AG04449 (cell line): ENCODE data around the gene AFAP1.
A peak's percentile ranks its signal among the peaks of the same experiment; 100 is the strongest.

ENCODE experiments used
- CTCF ChIA-PET: fragments of 350-600 bp; formaldehyde crosslinking; extraction: SDS; loops from one replicate; lab custom pipeline; 2021; ENCODE audit warnings: antibody characterized with exemption; lab: Yijun Ruan, JAX
- POLR2A ChIA-PET: fragments of 400-600, 350-600 bp; formaldehyde crosslinking; extraction: SDS; loops from one replicate; lab custom pipeline; 2020; ENCODE audit warnings: antibody characterized with exemption, inconsistent platforms; lab: Yijun Ruan, JAX
- DNase-seq: peaks from one replicate; pipeline ENCODE4 v3.0.0-alpha.2; 2010; ENCODE audit warnings: low read depth, low spot score
- H3K4me3 ChIP-seq: 2 replicates; pipeline ENCODE4 v1.5.1; 2011; ENCODE audit warnings: low read depth, mild to moderate bottlenecking, control low read depth, low read length
- CTCF ChIP-seq: IDR thresholded peaks from one replicate; pipeline ENCODE4 v1.5.1; 2011; ENCODE audit warnings: mild to moderate bottlenecking, moderate library complexity, low read length, control low read depth, inconsistent platforms; ENCODE audit not compliant: insufficient read depth; ENCODE audit errors: missing control alignments

Gene AFAP1

GRCh38 chr4:7877176-7877575, 62.5 kb downstream of the AFAP1 start:
- ChIA-PET POLR2A (interaction anchor here (1.1 kb wide), 2 partner anchors 9 to 15 kb away, joined by 3 to 4 read pairs; no protein-coding TSS in a partner anchor), CTCF (interaction anchor here (1.0 to 4.8 kb wide), 11 partner anchors 8 to 110 kb away, joined by 3 to 28 read pairs (median 7); no protein-coding TSS in a partner anchor)
- no peak for TF ChIP-seq CTCF
- H3K4me3 ChIP-seq, result no peak overlapping the region
- DNase-seq, result no peak

- POLR2A ChIA-PET, result interaction anchor here (1.1 kb wide), 2 partner anchors 10 to 14 kb away, joined by 3 to 4 read pairs; no protein-coding TSS in a partner anchor
- CTCF ChIA-PET, result interaction anchor here (1.0 to 4.8 kb wide), 9 partner anchors 10 to 111 kb away, joined by 3 to 28 read pairs (median 8); no protein-coding TSS in a partner anchor
- DNase-seq, result no peak
Measured at GRCh38 chr4:7876201-7876875, 63.3 kb downstream of the AFAP1 start.

DNA sequence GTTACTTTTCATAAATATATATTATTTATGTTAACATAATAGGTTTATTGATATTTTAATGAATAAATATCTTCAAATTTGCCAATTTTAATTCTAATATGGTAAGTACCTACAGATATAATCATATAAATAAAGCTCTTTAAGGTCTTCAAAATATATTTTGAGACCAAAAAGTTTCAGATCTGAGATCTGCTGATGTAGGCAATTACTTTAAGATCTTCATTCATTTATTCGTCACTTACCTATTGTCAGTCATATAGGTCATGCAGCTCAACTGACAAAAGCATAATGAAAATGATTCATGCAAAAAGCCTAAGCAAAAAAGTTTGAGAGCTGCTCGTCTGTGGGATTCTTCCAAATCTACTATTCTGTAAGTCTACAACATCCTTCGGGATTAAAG, 64.8 kb downstream of the AFAP1 start:
- no peak for DNase-seq
- POLR2A ChIA-PET, result no interaction called here
- no peak overlapping the region for H3K4me3 ChIP-seq
- no peak for TF ChIP-seq CTCF
- CTCF ChIA-PET, result interaction anchor here (1.2 to 4.8 kb wide), 7 partner anchors 14 to 112 kb away, joined by 3 to 28 read pairs (median 4); no protein-coding TSS in a partner anchor

More at GRCh38 chr4:7876201-7876875, 63.3 kb downstream of the AFAP1 start:
- H3K4me3 ChIP-seq, result no peak overlapping the region; the same call in 1 of the 2 replicates
- TF ChIP-seq CTCF, result peak; percentile 61

DNA sequence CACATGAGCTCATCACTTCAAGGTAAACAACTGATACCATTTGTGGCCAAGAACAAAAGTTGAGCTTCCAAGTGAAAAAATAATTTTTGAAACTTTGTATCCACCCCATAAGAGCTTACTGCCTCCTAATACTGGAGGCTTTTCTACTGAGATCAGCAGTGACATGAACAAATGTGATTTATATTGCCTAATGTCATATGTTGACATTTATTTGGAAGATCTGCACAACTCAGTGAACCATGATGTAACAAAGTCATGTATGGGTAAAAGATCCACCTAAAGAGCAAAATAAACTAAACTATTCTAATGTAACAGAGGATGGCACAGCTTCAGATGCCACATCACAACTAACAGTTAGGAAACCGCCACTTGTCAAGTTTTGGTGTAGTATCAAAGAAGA, 65.8 kb downstream of the AFAP1 start:
- POLR2A ChIA-PET, result interaction anchor here (0.9 kb wide), 1 partner anchor 64 kb away, joined by 3 read pairs; no protein-coding TSS in a partner anchor
- no peak overlapping the region for H3K4me3 ChIP-seq
- DNase-seq, result no peak
- no peak for TF ChIP-seq CTCF
- CTCF ChIA-PET, result interaction anchor here (1.0 to 1.6 kb wide), 6 partner anchors 17 to 72 kb away, joined by 3 to 5 read pairs (median 3); no protein-coding TSS in a partner anchor

DNA sequence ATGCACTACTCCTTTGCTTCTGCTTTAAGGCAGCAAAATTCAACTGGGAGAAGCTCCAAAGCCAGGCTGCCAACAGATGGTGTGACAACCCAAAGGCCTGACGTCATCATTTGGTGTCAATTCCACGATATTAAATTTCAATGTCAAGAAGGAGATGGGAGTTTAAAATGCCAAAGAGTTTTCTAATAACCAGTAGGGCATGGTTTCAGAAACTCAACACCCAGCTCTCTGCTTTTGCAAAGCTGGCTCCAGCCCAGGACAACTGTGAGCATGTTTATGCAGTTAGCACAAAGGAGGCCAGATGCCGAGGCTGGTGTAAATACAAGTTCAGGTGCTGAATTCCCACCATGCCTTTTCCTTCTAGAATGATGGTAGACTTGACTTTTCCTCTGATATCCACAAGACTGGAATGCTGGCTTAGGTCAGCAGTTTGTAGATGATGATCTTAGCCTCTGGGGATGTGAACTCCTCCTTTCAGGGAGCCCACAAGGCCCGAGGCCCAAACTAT, 67.3 kb downstream of the AFAP1 start:
- peak overlapping the region; percentile 61 for H3K4me3 ChIP-seq
- no peak for TF ChIP-seq CTCF
- DNase-seq, result peak; percentile 90
- ChIA-PET CTCF (interaction anchor here (1.0 to 2.0 kb wide), 5 partner anchors 29 to 114 kb away, joined by 3 to 10 read pairs (median 4); no protein-coding TSS in a partner anchor), POLR2A (interaction anchor here (0.6 to 1.2 kb wide), 2 partner anchors 39 to 228 kb away, joined by 4 read pairs; no protein-coding TSS in a partner anchor)

- no peak for DNase-seq
- TF ChIP-seq CTCF, result no peak
- ChIA-PET CTCF (interaction anchor here (1.0 to 2.0 kb wide), 5 partner anchors 28 to 115 kb away, joined by 3 to 10 read pairs (median 4); no protein-coding TSS in a partner anchor), POLR2A (interaction anchor here (1.2 kb wide), 1 partner anchor 40 kb away, joined by 4 read pairs; no protein-coding TSS in a partner anchor)
- H3K4me3 ChIP-seq, result peak overlapping the region; percentile 61
Measured at GRCh38 chr4:7871356-7871755, 68.3 kb downstream of the AFAP1 start.
